GM19240 (cell line): ENCODE measurements around the gene POLDIP2.

ENCODE experiments used
- DNase-seq: peaks from one replicate; pipeline ENCODE4 v3.0.0; 2011; ENCODE audit warnings: low spot score; ENCODE audit not compliant: insufficient read length

POLDIP2 gene

DNA sequence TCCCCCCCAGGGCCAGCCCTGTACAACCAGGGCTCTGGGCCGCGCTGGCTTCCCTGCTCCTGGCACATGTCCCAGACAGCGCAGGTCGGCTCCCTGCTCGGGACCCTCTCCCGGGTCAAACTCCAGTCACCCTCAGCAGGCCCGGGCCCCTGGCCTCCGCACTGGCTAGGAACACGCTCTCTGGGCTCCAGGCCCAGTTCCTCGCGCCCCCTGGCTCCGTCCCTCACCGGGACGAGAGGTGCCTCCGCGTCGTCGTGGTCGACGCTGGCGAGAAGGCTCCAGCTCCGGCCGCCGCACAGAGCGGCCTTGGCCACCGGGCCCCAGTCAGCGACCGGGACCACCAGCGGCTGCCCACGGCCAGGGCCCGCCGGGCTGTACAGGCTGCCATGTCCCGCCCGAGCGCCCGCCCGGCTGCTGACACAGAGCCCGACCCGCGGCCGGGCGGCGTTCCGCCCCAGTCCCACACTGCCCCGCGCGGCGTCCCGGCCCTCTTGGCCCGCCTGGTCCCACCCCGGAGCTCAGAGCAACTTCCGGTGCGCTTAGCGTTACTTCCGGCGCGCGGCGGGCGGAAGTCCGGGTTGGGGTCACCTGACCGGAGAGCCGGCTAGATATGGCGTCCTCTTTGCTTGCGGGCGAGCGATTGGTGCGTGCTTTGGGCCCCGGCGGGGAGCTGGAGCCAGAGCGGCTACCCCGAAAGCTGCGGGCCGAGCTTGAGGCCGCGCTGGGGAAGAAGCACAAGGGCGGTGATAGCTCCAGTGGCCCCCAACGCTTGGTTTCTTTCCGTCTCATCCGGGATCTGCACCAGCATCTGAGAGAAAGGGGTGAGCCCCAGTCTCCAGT lies at the start of gene POLDIP2:
POLDIP2 (minus strand) TSS at position 467 of the 840 bp plus-strand sequence; CDS start at position 388, 79 bp downstream.
- DNase-seq: peak; percentile 96

- DNase-seq: no peak
These were observed 49.1 kb upstream of the POLDIP2 start for GRCh38 chr17:28406473-28406814.

DNA sequence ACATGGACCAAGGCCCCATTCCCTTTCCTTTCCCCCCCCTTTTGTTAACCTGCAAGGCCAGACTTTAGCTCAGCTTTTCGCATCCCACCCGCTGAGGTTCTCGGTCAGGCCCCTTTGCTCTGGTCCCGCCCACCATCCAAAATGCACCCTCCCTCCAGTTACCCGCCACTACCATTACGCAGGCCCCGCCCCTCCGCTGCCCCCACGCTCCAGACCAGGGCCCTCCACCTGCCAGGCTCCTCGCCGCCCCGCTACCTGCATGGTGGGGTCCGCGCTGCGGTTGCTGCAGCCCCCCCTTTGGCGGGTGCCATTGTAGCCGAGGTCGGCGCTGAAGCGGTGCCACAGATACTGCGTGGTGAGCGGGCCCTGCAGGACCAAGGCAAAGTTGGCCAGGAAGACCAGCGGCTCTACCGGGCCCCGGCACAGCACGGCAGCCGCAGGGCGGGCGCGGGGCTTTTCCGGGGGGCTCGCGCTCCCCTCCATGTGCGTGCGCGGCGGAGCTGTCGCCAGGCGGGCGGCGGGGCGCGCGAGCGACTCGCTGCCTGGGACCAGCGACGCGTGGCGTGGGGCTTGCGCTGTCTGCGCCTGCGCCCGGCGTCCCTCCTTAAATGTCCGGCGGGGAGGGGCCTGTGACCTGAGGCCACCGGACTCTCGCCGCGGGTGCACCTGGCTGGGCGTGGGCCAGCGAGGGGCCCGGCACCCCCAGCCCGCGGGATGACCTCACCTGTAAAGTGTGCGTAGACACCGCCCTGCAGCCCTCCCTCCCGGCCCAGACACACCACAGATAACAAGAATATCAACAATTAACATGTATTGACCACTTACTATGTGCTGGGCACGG lies 48.5 kb upstream of the POLDIP2 start, which contains the start of gene SLC46A1:
SLC46A1 (minus strand) TSS at position 581 of the 841 bp plus-strand sequence; CDS start at position 483, 98 bp downstream.
- DNase-seq: no peak

- no peak for DNase-seq
These were observed 47.7 kb upstream of the POLDIP2 start for GRCh38 chr17:28404812-28405570.

- DNase-seq: no peak
These were observed 47.1 kb upstream of the POLDIP2 start for GRCh38 chr17:28404461-28404811.

DNA sequence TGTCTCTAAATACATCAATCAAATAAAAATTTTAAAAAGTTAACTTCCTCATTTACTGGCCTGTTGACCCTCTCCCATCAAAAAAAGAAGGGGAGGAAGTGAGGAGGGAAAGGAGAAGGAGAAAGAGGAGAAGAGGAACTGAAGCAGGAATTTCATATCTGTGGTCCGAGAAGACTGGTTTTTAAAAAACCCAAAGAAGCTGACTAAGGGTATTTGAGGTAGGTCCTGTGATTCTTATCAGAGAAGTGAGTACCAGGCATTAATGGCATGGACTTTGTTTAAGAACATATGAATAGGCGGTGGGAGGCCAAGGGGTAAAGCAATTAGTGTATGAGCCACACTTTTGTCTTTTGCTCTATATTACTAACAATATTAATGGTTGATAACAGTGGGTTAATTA lies 46.7 kb upstream of the POLDIP2 start:
- DNase-seq: no peak

GRCh38 chr17:28402844-28403243 lies 45.5 kb upstream of the POLDIP2 start:
- DNase-seq: no peak

DNA sequence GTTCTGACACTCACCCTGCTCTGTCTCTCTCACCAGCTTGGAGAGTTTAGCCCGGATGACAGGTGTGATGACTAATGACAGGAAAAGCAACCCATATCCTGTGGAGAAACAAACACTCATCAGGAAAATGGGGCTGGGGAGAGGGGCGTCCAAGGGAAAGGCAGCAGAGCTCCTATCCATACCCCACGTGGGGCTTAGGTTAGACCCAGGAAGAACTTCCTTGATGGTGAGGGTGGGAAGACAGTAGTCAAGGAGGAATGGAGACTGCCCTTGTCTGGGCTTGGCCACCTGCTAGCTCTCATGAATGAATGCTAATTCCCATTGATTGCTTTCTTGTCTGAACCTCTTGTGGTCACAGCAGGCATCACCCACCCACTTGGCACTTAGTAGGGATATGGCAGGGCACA lies 44.9 kb upstream of the POLDIP2 start:
- no peak for DNase-seq

DNA sequence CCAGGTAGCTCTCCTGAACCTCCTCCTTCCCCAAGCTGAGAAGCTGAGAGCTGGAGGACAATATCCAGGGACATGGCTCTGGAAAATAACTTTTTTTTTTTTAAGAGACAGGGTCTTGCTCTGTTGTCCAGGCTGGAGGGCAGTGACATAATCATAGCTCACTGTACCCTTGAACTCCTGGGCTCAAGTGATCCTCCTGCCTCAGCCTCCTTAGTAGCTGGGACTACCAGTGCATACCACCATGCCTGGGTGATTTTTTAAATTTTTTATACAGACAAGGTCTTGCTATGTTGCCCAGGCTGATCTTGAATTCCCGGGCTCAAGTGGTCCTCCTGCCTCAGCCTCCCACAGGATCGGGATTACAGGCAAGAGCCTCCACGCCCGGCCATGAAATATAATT lies 42.5 kb upstream of the POLDIP2 start:
- DNase-seq: no peak

GRCh38 chr17:28398280-28398981 lies 41.1 kb upstream of the POLDIP2 start:
- DNase-seq: no peak

GRCh38 chr17:28397687-28398279 lies 40.5 kb upstream of the POLDIP2 start:
- no peak for DNase-seq

DNA sequence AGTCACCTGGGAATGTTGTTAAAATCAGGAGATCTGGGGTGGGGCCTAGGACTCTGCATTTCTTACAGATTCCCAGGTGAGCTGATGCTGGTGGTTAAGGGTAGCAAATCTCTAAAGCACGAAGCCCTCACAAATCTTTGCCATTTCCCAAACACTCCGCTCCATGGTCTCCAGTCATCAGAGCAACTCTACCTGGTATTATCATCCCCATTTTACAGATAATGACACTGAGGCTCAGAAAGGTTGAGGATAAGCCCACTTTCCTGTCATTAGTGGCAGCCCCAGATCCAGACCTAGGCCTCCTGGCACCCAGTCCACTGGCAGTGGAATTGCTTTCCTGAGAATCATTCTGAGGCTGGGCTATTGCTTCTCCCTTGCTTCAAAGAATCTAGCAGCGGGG lies 39.9 kb upstream of the POLDIP2 start:
- DNase-seq: no peak

DNA sequence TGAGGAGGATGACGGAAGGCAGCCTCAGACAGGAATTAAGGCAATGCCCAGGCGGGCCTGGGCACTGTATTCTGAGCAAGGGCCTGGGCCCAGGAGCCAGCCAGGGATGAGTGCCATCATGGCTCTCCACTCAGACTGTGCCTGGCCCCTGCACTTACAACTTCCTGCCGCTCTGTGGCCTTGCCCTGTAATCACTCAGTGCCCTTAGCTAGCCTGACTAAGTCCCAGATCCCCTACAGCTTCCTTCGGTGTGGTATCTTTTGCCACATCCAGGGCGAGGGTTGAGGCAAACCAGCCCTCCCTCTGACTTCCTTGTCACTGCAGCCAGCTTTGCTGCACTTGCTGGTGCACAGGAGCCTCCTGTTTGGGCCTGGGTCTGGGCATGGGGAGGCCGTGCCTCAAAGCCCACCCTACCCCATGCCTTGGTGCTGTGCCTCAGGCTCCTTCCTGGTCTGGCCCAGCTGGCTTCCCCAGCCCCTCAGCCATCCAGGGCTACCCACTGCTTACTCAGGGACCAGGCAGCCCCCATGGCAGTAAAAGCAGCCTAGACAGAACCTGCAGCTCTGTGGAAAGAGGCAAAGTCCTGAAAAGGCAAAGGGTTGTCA lies 39.4 kb upstream of the POLDIP2 start:
- no peak for DNase-seq

GRCh38 chr17:28395968-28396367 lies 38.6 kb upstream of the POLDIP2 start:
- DNase-seq: no peak

GRCh38 chr17:28395426-28395825 lies 38.1 kb upstream of the POLDIP2 start:
- DNase-seq: no peak

DNA sequence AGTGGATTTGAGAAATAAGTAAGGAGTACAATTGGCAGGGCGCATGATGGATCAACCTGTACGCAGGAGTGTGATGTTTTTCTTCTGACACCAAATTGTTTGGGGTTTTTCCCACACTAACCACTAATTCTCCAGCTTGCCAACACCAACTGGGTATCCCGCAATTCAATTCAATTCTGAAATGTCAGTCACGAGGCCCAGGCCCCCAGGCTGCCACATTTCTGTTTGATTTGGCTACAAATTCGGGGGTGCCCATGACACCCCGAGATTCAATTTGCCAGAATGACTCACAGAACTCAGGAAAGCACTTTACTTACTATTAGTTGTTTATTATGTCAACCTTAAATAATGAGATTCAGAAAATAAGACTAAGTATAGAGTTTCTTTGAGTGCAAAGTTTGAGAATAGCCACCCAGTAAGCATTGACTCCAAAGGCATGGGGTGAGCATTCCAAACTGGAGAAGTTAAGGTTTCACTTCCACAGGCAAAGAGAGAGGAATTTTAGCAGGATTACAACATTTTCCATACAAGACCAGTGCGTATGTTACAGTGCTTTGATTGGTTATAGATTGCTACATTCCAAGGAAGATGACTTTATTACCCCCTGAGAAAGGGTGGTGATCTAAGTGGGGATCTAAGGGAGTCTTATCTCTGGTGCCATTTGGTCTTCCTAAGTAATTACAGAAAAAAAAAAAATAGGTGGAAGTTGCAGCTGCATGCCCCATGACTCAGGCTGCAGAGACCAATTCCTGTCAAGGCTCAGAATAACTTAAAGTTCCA lies 37.2 kb upstream of the POLDIP2 start:
- DNase-seq: no peak

DNA sequence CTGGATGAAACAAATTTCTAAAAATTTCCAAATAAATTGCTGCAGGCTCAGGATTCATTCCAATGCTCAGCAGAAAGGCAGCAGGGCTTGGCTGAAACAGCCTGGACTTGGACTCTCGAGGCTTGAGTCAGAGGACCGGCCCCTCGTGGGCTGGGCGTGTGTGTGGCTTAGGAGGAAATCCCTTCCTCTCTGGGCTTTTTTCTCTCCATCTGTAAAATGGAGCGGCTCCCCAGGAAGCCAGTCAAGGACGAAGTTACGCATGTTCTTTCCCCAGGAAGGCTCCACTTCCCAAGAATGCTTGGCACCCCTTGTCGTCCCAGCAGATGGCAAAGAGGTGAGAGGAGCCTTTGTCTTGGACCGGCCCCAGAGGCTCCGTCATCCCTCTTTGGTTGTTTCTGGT lies 35.2 kb upstream of the POLDIP2 start:
- no peak for DNase-seq

GRCh38 chr17:28391401-28391800 lies 34.1 kb upstream of the POLDIP2 start:
- no peak for DNase-seq

DNA sequence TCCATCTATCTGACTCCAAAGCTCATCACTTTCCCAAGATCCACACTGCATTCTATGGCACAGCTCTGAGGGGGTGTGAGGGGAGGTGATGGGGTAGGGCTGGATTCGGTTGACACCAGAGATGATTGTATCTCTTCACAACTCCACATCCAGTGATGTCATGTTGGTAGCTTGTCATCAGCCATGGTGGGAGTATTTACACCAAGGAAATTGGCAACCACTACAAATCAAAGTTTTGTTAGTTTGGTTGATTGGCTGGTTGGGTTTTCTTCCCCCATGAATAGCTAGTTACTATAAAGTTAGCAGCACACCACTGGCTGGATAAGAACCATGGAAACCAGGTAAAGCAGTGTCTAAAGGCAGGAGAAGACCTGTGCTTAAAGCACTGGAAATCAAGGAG lies 33.7 kb upstream of the POLDIP2 start:
- DNase-seq: no peak

DNA sequence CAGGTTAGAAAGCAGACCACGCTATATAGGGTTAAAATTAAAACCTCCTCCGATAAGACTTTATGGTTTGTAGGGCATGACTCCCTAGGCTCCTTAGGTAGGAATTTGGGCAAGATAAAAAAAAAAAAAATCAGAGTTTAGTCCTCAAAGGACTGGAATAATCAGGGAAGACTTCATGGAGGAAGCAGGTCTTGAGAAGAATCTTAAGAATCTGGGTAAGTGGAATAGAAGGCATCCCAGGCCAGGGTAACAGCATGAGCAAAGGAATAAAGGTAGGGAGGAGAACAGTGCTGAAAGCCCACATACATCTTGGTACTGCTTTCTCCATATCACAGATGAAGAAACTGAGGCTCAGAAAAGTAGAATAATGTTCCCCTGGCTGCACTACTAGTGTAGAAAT lies 33.2 kb upstream of the POLDIP2 start:
- no peak for DNase-seq
